Measurements from ENCODE around the gene PPP1R36.

GRCh38 chr14:64541261-64541971 is 8.3 kb upstream of the PPP1R36 start:
- no peak for TF ChIP-seq POLR2A (IDR thresholded peaks at IDR 0.05)
- TF ChIP-seq, protein P1, sequence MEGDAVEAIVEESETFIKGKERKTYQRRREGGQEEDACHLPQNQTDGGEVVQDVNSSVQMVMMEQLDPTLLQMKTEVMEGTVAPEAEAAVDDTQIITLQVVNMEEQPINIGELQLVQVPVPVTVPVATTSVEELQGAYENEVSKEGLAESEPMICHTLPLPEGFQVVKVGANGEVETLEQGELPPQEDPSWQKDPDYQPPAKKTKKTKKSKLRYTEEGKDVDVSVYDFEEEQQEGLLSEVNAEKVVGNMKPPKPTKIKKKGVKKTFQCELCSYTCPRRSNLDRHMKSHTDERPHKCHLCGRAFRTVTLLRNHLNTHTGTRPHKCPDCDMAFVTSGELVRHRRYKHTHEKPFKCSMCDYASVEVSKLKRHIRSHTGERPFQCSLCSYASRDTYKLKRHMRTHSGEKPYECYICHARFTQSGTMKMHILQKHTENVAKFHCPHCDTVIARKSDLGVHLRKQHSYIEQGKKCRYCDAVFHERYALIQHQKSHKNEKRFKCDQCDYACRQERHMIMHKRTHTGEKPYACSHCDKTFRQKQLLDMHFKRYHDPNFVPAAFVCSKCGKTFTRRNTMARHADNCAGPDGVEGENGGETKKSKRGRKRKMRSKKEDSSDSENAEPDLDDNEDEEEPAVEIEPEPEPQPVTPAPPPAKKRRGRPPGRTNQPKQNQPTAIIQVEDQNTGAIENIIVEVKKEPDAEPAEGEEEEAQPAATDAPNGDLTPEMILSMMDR (IDR thresholded peaks at IDR 0.05), result peak in 1 of 6 experiments; percentile 5
- no peak for TF ChIP-seq EP300 (IDR thresholded peaks at IDR 0.05)

Measured in upper lobe of left lung (tissue), 4 donors.